K562 (cell line): ENCODE results near the gene CDK14. TPM values are rescaled to one million over a fixed set of nuclear protein-coding genes. Genes with fewer than 3 reads are reported as not detected.

ENCODE experiments used
- DEAF1 ChIP-seq: fragments of 450-650 bp; formaldehyde crosslinking; IDR thresholded peaks from 2 replicates; pipeline ENCODE4 v1.4.0; 2020; ENCODE audit warnings: mild to moderate bottlenecking, moderate library complexity
- NCOA2 ChIP-seq, 2 experiments: fragments of 450-650 bp; IDR thresholded peaks; 2 replicates each; pipeline ENCODE4 v1.6.1; 2018; ENCODE audit warnings: mild to moderate bottlenecking in 2 of 2, moderate library complexity in 1 of 2; ENCODE audit not compliant: partially characterized antibody in 2 of 2
- SMAD4 ChIP-seq: fragments of 250-450 bp; sonication (Bioruptor Pico); conservative IDR thresholded peaks from 2 replicates; pipeline ENCODE4 v1.8.0; 2021; ENCODE audit warnings: inconsistent platforms, mild to moderate bottlenecking, moderate library complexity
- TAF15 ChIP-seq: fragments of 200-400 bp; formaldehyde crosslinking; IDR thresholded peaks from 2 replicates; pipeline ENCODE4 v1.6.1; 2017; ENCODE audit warnings: mild to moderate bottlenecking, low read depth, low read length, moderate library complexity
- ZBTB40 ChIP-seq, 2 experiments: fragments of 450-650 bp in 1 of 2; sonication (generic) in 1 of 2; formaldehyde crosslinking in 1 of 2; IDR thresholded peaks; 2 replicates each; pipeline versions ENCODE4 v1.7.1 to v1.9.0; 2016 to 2022; ENCODE audit warnings: inconsistent platforms in 1 of 2, mild to moderate bottlenecking in 1 of 2, missing genetic modification reagents in 1 of 2
- ZNF143 ChIP-seq: sonication (generic); formaldehyde crosslinking; IDR thresholded peaks from 2 replicates; pipeline ENCODE4 v1.9.0; 2022; ENCODE audit warnings: mild to moderate bottlenecking, missing genetic modification reagents
- ZNF274 ChIP-seq: IDR thresholded peaks from 2 replicates; pipeline ENCODE4 v1.6.1; 2011; ENCODE audit warnings: low read depth, mild to moderate bottlenecking, low read length, moderate library complexity, borderline replicate concordance
- polyA plus RNA-seq, 8 experiments: library from polyadenylated mRNA; depleted of rRNA in 4 of 8; stranded (reverse) in 5 of 8; unstranded in 3 of 8; fragments of >200 nt; fragmentation: Nextera tagmentation in 2 of 8; fragmentation: Illumina TruSeq in 1 of 8; extraction: Ambion mirVana in 2 of 8; extraction: Trizol in 1 of 8; gene quantifications; 2 replicates each; pipeline versions ENCODE4 v1.2.1 to v1.2.3, GENCODE V29; 2011 to 2014; ENCODE audit warnings: inconsistent platforms in 1 of 8, missing spikeins in 1 of 8
- total RNA-seq, 7 experiments: library from RNA; depleted of rRNA in 6 of 7; stranded (reverse); fragments of >200 nt in 6 of 7; fragmentation: Illumina TruSeq in 2 of 7; extraction: Trizol in 2 of 7; gene quantifications; 2 replicates each; pipeline versions ENCODE4 v1.2.1 to v1.2.3, GENCODE V29; 2011 to 2021; ENCODE audit warnings: low replicate concordance in 1 of 7

The CDK14 gene
- total and polyA plus RNA-seq, 9 of the 15 experiments (the other 6 are each of a cell fraction or from before 2014, with no cell fraction given): 0.03 to 0.91 (median 0.16) TPM

DNA sequence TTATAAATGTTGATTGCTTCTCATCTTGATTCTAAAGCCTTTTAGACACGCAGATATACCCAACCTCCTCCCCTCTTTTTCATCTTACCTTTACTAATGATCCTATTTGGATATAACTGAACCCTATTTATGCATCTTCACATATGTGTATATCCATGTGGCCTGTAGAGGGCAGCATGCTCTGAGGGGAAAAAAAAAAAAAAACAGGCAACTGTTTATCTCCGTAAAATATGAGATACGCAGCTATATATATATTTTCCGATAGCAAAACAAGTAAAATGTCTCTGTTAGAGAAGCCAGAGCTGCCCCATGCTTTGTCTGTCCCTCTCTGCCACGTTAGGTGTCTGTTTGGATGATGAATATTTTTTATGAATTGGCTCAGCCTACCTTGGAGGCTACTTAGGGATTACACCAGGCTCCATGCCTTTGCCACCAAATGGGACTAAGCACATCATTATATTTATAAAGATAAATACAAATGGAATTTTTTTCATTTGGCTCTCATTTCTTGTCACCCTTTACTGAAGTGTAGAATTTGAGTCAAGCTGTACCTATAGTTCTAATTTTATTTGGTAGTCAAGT is 493.4 kb downstream of the CDK14 start (continued):
- no peak for TF ChIP-seq ZBTB40 (IDR thresholded peaks at IDR 0.05)
- no peak for TF ChIP-seq ZBTB40 (CRISPR knock-in tag; IDR thresholded peaks at IDR 0.05)
- TF ChIP-seq DEAF1 (CRISPR knock-in tag): 0 out of 2 replicates have a peak, but pooled peaks have one; percentile 21
- no peak for TF ChIP-seq NCOA2 (IDR thresholded peaks at IDR 0.05; ENCODE audit: partially characterized antibody in 2 of 2)
- TF ChIP-seq TAF15: no peak
- no peak for TF ChIP-seq ZNF143 (CRISPR knock-in tag)
- no peak for TF ChIP-seq ZNF274
- TF ChIP-seq SMAD4 (CRISPR knock-in tag): no peak
